ENCODE results near the gene PACRG.

GRCh38 chr6:163078712-163079111 is 350.9 kb downstream of the PACRG start:
- TF ChIP-seq TAF1 (IDR thresholded peaks at IDR 0.05; ENCODE audit: low read depth, low read length) (no peak), POLR2A (IDR thresholded peaks at IDR 0.05; ENCODE audit: low read depth, low read length) (no peak), POLR2AphosphoS5 (IDR thresholded peaks at IDR 0.05; ENCODE audit: low read depth, low read length) (no peak), SPI1 (IDR thresholded peaks at IDR 0.05; ENCODE audit: low read depth, low read length) (no peak), PAX5 (IDR thresholded peaks at IDR 0.05; ENCODE audit: insufficient read depth, low read length, severe bottlenecking) (no peak)

Measured in GM12891 (cell line).